ENCODE measurements around the gene GNL2.
A peak's percentile ranks its signal among the peaks of the same experiment; 100 is the strongest.
"Not testable (repeated sequence)": the region's sequence is repeated elsewhere in the genome, so short reads cannot be mapped to it uniquely, and the experiment has no call there.

GNL2 gene

GRCh38 chr1:37606481-37607263, 10.9 kb upstream of the GNL2 start:
- no peak for DNase-seq

- DNase-seq, result no peak
These were observed 10.2 kb upstream of the GNL2 start for GRCh38 chr1:37605806-37606474.

- DNase-seq, result no peak
These were observed 9.4 kb upstream of the GNL2 start for GRCh38 chr1:37605061-37605650.

- DNase-seq, result peak; percentile 67
These were observed 7.3 kb upstream of the GNL2 start for GRCh38 chr1:37602750-37603694.

GRCh38 chr1:37601441-37601840, 5.7 kb upstream of the GNL2 start:
- DNase-seq, result no peak

GRCh38 chr1:37599940-37600339, 4.2 kb upstream of the GNL2 start:
- DNase-seq, result no peak

GRCh38 chr1:37596182-37596667, 488 bp upstream of the GNL2 start:
- no peak for DNase-seq

- DNase-seq, result no peak
These were observed 2.0 kb downstream of the GNL2 start for GRCh38 chr1:37593726-37594125.

GRCh38 chr1:37588939-37589338, 6.8 kb downstream of the GNL2 start:
- no peak for DNase-seq

- not testable (repeated sequence) for DNase-seq
These were observed 11.2 kb downstream of the GNL2 start for GRCh38 chr1:37584544-37584943.

GRCh38 chr1:37575692-37576091, 20.0 kb downstream of the GNL2 start:
- no peak for DNase-seq

GRCh38 chr1:37574834-37575480, 20.8 kb downstream of the GNL2 start:
- DNase-seq, result no peak

- DNase-seq, result no peak
These were observed 25.0 kb downstream of the GNL2 start for GRCh38 chr1:37570528-37571334.

GRCh38 chr1:37567023-37567422, 28.7 kb downstream of the GNL2 start:
- DNase-seq, result no peak

GRCh38 chr1:37564892-37565291, 30.8 kb downstream of the GNL2 start:
- DNase-seq, result no peak

GRCh38 chr1:37562984-37563383, 32.8 kb downstream of the GNL2 start:
- DNase-seq, result no peak

- peak; percentile 28 for DNase-seq
These were observed 34.3 kb downstream of the GNL2 start for GRCh38 chr1:37561133-37562132.

GRCh38 chr1:37560401-37561132, 35.2 kb downstream of the GNL2 start:
- no peak for DNase-seq

- DNase-seq, result not testable (repeated sequence)
These were observed 35.8 kb downstream of the GNL2 start for GRCh38 chr1:37559957-37560379.

Measured in CD4-positive, alpha-beta T cell treated with Interleukin-10 for 1 hour (primary cell).